Measurements from ENCODE around the gene CHN2.

- no peak for TF ChIP-seq CTCF (conservative IDR thresholded peaks at IDR 0.05; ENCODE audit: low read depth, low read length)
- no peak for TF ChIP-seq EZH2 (IDR thresholded peaks at IDR 0.05; ENCODE audit: borderline replicate concordance, low read depth, low read length, poor library complexity, severe bottlenecking)
Observed at GRCh38 chr7:29464753-29465152, 270.2 kb downstream of the CHN2 start.

All from A673 (cell line).